Smooth muscle cell of the umbilical artery (primary cell): ENCODE data around the gene LRRC8E. TPM values are rescaled to one million over a fixed set of nuclear protein-coding genes. Genes with fewer than 3 reads are reported as not detected.

Experiments used
- total RNA-seq: library from RNA; depleted of rRNA; stranded (reverse); fragments of >200 nt; gene quantifications from 2 replicates; pipeline ENCODE4 v1.2.3, GENCODE V29; 2014

Gene LRRC8E
- 5.9 TPM in 2 replicates for total RNA-seq

DNA sequence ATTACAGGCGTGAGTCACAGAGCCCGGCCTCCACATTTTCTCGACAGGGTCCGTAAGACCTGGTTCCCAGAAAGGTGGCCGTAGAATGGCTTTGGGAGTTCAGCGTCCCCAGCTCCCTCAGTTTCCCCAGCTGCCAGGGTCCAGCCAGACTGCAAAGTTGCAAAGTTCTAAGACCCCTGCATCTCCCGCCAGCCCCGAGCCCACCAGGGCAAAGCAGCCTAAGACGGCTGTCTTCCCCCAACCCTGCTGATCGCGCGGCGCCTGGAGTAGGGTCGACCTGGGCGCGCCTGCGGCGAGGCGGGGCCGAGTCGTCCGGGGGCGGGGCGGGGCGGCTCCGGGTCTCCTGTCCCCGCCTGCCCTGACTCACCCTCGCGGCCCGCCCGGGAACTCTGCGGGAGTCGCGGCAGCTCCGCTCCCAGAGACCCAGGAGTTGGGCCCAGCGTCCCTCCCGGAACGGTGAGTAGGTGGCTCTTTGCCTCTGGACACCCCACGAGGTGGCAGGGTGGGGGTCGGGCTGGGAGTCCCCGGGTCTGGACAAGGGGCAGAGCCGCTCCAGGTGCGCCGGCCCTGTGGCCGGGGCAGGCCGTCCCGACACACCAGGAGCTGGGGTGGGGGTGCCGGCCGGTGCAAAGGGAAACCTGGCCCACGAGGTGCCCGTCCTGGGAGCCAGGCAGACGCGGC lies at the start of gene LRRC8E:
Gene LRRC8E, plus strand, starts transcription at position 366 of the 681 bp plus-strand sequence. CDS start 7,094 bp downstream, outside the sequence.

GRCh38 chr19:7874076-7874896 lies 14.0 kb upstream of the LRRC8E start, which contains the start of gene PRR36:
TSS of gene PRR36 (minus strand) at chr19:7874390. CDS start at chr19:7873689, 701 bp downstream.

DNA sequence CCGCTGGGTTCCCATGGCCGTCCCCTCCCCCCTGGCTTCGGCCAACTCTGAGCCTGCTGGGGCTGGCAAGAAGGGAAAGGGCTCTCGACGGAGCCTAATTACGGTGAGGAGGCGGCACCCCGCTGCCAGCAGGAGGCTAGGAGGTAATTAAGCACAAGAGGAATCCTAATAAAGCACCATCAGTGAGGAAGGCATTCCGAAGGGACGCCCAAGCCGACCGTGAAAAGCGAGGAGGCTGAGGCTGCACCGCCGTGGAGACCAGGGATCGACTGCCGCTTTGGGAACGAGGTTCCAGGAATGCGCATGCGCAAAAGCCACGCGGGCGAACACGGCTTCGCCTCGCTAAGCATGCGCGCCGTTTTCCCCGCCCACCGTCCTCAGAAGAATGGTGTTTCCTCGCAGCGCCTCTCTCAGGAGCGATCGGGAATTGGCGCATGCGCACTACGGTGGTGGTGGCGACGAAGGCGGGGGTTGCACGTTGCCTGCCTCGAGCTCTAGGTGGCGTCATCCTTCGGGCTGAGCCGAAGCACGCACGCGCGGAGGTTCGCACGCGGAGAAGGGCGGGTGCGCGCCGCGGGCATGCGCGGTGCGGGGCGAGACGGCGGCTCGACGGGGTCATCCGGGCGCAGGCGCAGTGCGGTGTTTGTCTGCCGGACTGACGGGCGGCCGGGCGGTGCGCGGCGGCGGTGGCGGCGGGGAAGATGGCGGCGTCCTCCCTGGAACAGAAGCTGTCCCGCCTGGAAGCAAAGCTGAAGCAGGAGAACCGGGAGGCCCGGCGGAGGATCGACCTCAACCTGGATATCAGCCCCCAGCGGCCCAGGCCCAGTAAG lies 15.1 kb downstream of the LRRC8E start, which contains the start of gene MAP2K7:
Gene MAP2K7, plus strand, starts transcription at position 634 of the 830 bp plus-strand sequence. Its CDS starts 68 bp downstream, at position 702.

GRCh38 chr19:7914598-7915045 lies 26.3 kb downstream of the LRRC8E start, which contains the start of gene TGFBR3L:
TSS of gene TGFBR3L (plus strand) at chr19:7914830.

DNA sequence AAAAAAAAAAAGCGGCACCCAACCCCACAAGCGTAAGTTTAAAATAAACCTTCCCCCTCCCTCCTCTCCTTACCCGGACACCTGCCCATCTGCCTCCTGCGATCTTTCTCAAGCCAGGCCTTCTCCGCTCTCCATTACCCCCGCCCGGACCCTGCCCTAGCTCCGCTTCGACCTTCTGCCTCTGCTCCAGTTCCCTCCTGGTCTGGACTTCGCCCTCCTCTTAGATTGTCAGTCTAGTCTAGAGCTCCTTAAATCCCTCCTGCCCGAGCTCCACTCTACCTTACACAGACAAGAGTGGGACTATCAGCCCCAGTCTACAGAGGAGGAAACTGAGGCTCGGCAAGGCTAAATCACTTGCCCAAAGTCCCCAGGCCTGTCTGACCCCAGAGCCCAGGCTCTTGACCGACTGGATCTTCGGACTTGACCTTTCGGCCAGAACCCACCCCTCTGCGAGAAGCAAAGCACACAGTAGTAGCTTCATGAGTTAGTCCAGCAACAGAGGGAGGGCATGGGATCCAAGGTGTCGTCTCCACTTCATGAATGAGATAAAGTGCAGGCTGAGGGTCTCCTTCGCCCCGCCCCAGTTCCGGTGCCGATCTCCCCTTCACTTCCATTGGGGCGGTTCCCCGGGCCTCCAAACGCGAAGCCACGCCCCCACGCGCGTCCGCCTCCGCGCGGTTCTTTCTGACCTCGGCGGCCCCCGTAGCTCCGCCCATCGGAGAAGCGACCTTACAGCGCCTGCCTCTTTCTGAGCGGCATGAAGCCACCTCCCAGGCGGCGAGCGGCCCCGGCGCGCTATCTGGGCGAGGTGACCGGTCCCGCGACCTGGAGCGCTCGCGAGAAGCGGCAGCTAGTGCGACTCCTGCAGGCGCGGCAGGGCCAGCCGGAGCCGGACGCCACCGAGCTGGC lies 31.6 kb downstream of the LRRC8E start, which contains the start of gene SNAPC2:
Gene SNAPC2, plus strand, starts transcription at position 729 of the 909 bp plus-strand sequence. Its CDS starts 29 bp downstream, at position 758.

DNA sequence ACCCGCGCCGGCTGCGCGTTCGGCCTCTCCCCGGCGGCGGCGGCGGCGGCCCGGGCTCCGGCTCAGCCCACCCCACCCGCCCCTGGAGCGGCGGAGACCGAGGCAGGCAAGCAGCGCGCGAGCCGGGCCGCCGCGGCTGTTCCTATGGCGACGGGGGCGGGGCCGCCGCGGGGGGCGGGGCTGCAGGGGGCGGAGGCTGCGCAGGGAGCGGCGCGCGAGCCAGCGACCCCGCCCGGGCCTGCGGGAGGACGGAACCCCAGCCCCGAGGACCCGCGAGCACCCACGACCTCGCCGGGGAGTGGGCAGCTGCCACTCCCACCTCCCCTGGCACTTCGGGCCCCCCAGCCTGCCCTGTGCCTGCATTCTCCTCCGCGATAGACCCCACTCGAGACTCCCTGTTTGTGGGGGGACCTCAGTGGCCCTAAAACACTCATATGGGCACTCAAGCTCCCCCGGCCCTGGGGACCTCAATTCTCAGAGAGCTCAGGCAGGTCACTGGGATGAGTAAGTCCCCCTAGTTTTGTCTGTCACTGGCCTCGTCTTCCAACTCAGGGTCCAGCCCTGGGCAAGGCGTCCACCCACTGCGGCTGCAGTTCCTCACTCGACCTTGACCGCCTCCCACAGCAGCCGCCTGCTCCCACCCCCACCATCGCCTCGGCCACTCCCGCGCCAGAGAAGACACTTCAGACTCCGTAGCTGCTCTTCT lies 37.9 kb downstream of the LRRC8E start, which contains the start of gene CTXN1:
Gene CTXN1, minus strand, starts transcription at position 115 of the 706 bp plus-strand sequence. CDS start 597 bp downstream, outside the sequence.

GRCh38 chr19:7943444-7944176 lies 55.3 kb downstream of the LRRC8E start, which contains the start of gene TIMM44:
TSS of gene TIMM44 (minus strand) at chr19:7943666. CDS start at chr19:7943651, 15 bp downstream.

Other genes starting within 250 kb of the LRRC8E start
- gene RETN, start 219.5 kb upstream of the LRRC8E start, total RNA-seq = not detected in 2 replicates
- not detected in 2 replicates for gene MCEMP1, start 211.4 kb upstream of the LRRC8E start, total RNA-seq
- 52.3 and 56.1 TPM in 2 replicates for gene TRAPPC5, start 207.7 kb upstream of the LRRC8E start, total RNA-seq
- gene FCER2, start 186.4 kb upstream of the LRRC8E start, total RNA-seq = not detected in 2 replicates
- not detected in 2 replicates for gene CLEC4G, start 156.4 kb upstream of the LRRC8E start, total RNA-seq
- gene CD209, start 141.0 kb upstream of the LRRC8E start, total RNA-seq = not detected in 2 replicates
- not detected in 2 replicates for gene CLEC4M, start 125.3 kb upstream of the LRRC8E start, total RNA-seq
- 19.0 and 25.4 TPM in 2 replicates for gene EVI5L, start 58.3 kb upstream of the LRRC8E start, total RNA-seq
- 0.09 TPM in 1 of 2 replicates, not detected in the other for gene PRR36, start 14.1 kb upstream of the LRRC8E start, total RNA-seq
- 7.4 and 13.7 TPM in 2 replicates for gene MAP2K7, start 15.4 kb downstream of the LRRC8E start, total RNA-seq
- 1.7 and 2.7 TPM in 2 replicates for gene TGFBR3L, start 26.3 kb downstream of the LRRC8E start, total RNA-seq
- gene SNAPC2, start 31.8 kb downstream of the LRRC8E start, total RNA-seq = 9.5 and 19.7 TPM in 2 replicates
- 2.1 and 9.5 TPM in 2 replicates for gene CTXN1, start 37.6 kb downstream of the LRRC8E start, total RNA-seq
- 42.5 and 45.9 TPM in 2 replicates for gene TIMM44, start 55.2 kb downstream of the LRRC8E start, total RNA-seq
- 35.6 and 74.0 TPM in 2 replicates for gene ELAVL1, start 117.1 kb downstream of the LRRC8E start, total RNA-seq
- not detected in 2 replicates for gene CCL25, start 164.2 kb downstream of the LRRC8E start, total RNA-seq